ENCODE data around the gene USH2A. TPM values are rescaled to one million over a fixed set of nuclear protein-coding genes. Genes with fewer than 3 reads are reported as not detected.

USH2A gene
- total RNA-seq, 4 donors from 2014 or later = 0.39 TPM; not detected in 3

DNA sequence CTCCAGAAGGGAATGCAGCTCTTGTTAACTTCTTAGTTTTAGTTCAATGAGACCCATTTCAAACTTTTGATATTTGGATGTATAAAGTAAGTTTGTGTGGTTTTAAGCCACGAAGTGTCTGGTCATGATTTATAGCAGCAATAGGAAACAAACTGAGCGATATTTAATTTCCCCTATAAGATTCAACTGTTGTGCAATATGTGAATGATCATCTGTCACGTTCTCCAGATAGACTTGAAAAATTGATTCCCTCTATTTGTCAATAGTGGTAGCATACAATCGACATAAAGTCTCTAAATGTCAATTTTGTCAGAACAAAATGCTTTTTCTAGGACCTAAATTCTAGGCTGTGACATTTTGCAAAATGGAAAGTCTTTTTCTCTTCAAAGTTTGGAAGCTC, 616.0 kb downstream of the USH2A start:
- H3K9me3 ChIP-seq = peaks cover 0 to 24% (median 0%) of the 10 kb centered on the region in 3 donors
- H3K36me3 ChIP-seq = no peaks in the 10 kb centered on the region
- no peak overlapping the region for H3K27ac ChIP-seq
- 72 to 78% methylated on average over 3 to 4 of the region's 4 CpGs for WGBS, 2 donors (ENCODE audit: low coverage in 1 of 2)
- no peaks in the 10 kb centered on the region for H3K4me1 ChIP-seq
- no peak for ATAC-seq
- no peaks in the 10 kb centered on the region for H3K27me3 ChIP-seq
- H3K4me3 ChIP-seq = no peak overlapping the region
- TF ChIP-seq, protein P1, sequence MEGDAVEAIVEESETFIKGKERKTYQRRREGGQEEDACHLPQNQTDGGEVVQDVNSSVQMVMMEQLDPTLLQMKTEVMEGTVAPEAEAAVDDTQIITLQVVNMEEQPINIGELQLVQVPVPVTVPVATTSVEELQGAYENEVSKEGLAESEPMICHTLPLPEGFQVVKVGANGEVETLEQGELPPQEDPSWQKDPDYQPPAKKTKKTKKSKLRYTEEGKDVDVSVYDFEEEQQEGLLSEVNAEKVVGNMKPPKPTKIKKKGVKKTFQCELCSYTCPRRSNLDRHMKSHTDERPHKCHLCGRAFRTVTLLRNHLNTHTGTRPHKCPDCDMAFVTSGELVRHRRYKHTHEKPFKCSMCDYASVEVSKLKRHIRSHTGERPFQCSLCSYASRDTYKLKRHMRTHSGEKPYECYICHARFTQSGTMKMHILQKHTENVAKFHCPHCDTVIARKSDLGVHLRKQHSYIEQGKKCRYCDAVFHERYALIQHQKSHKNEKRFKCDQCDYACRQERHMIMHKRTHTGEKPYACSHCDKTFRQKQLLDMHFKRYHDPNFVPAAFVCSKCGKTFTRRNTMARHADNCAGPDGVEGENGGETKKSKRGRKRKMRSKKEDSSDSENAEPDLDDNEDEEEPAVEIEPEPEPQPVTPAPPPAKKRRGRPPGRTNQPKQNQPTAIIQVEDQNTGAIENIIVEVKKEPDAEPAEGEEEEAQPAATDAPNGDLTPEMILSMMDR (IDR thresholded peaks at IDR 0.05) = no peak
- no peak for TF ChIP-seq POLR2A (IDR thresholded peaks at IDR 0.05)
- TF ChIP-seq EP300 (IDR thresholded peaks at IDR 0.05) = no peak

DNA sequence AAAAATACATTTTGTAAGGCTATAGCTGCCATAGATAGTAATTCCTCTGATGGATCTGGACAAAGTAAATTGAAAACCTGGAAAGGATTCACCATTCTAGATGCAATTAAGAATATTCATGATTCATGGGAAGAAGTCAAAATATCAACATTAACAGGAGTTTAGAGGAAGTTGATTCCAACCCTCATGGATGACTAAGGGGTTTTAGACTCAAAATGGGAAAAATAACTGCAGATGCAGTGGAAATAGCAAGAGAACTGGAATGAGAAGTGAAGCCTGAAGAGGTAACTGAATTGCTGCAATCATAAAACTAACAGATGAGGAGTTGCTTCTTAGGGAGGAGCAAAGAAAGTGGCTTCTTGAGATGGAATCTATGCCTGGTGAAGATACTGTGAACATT, 625.4 kb downstream of the USH2A start:
- no peak overlapping the region for H3K4me3 ChIP-seq
- ATAC-seq = no peak
- H3K27me3 ChIP-seq = no peaks in the 10 kb centered on the region
- no peaks in the 10 kb centered on the region for H3K9me3 ChIP-seq
- no peaks in the 10 kb centered on the region for H3K36me3 ChIP-seq
- no peaks in the 10 kb centered on the region for H3K4me1 ChIP-seq
- H3K27ac ChIP-seq = no peak overlapping the region
- no peak for TF ChIP-seq POLR2A (IDR thresholded peaks at IDR 0.05)
- TF ChIP-seq POLR2AphosphoS5 (IDR thresholded peaks at IDR 0.05) = no peak
- TF ChIP-seq EP300 (IDR thresholded peaks at IDR 0.05) = no peak
- TF ChIP-seq, protein P1 (IDR thresholded peaks at IDR 0.05) = no peak

- ATAC-seq = no peak
- no peak overlapping the region for H3K27ac ChIP-seq
- no peak overlapping the region for H3K4me3 ChIP-seq
- 83 to 85% methylated on average over 6 of the region's 6 CpGs for WGBS, 2 donors (ENCODE audit: low coverage in 1 of 2)
- H3K27me3 ChIP-seq = no peaks in the 10 kb centered on the region
- no peaks in the 10 kb centered on the region for H3K36me3 ChIP-seq
- TF ChIP-seq POLR2AphosphoS5 (IDR thresholded peaks at IDR 0.05) = no peak
- H3K4me1 ChIP-seq = no peaks in the 10 kb centered on the region
- no peaks in the 10 kb centered on the region for H3K9me3 ChIP-seq
Observed at GRCh38 chr1:215794156-215794555, 629.1 kb downstream of the USH2A start.

DNA sequence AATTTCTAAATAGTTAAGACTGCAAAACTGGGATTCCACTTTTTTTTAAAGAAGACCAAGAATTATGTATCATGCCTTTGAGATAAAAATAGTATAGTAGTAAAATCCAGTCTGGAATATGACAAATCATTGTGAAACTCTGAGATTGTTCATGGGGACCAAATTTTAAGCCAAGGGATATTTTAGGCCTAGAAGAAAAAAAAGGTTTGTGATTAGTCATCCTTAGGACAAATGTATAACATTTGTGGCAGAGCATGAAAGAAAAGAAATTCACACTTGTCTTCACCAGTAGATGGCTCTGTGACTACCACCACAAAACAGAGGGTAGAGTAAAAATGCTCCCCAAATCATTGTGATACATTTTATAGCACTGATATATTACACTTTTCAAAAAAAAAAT, 630.1 kb downstream of the USH2A start:
- ATAC-seq = no peak
- no peak for TF ChIP-seq POLR2AphosphoS5 (IDR thresholded peaks at IDR 0.05)
- TF ChIP-seq, protein P1 (IDR thresholded peaks at IDR 0.05) = no peak
- TF ChIP-seq POLR2A (IDR thresholded peaks at IDR 0.05) = no peak
- no peak for TF ChIP-seq EP300 (IDR thresholded peaks at IDR 0.05)
- no peak overlapping the region for H3K27ac ChIP-seq
- no peaks in the 10 kb centered on the region for H3K4me1 ChIP-seq
- H3K9me3 ChIP-seq = no peaks in the 10 kb centered on the region
- no peak overlapping the region for H3K4me3 ChIP-seq
- no peaks in the 10 kb centered on the region for H3K36me3 ChIP-seq
- H3K27me3 ChIP-seq = no peaks in the 10 kb centered on the region

DNA sequence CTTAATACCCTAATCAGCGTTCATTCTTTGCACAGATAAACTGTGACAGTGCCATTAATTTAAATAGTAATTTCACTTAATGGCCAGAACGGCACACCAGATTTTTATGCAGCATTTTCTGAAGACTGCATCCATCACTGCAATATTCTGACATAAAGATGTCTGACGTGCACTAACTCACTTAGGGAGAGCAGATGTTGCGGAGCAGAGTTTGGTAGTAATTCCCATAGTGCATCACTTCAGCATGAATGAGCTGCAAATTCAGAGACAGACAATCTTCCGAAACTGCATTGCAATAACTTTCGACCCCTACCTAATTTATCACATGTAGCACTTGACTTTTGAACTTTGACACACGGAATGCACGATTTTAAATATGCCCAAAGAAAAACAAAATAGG, 630.8 kb downstream of the USH2A start:
- Histone ChIP-seq H3K27me3 (no peaks in the 10 kb centered on the region), H3K9me3 (no peaks in the 10 kb centered on the region), H3K36me3 (no peaks in the 10 kb centered on the region), H3K4me3 (no peak overlapping the region), H3K27ac (no peak overlapping the region), H3K4me1 (no peaks in the 10 kb centered on the region)
- no peak for ATAC-seq
- 54 to 59% methylated on average over 8 of the region's 8 CpGs for WGBS, 2 donors (ENCODE audit: low coverage in 1 of 2)
- no peak for TF ChIP-seq EP300 (IDR thresholded peaks at IDR 0.05)

DNA sequence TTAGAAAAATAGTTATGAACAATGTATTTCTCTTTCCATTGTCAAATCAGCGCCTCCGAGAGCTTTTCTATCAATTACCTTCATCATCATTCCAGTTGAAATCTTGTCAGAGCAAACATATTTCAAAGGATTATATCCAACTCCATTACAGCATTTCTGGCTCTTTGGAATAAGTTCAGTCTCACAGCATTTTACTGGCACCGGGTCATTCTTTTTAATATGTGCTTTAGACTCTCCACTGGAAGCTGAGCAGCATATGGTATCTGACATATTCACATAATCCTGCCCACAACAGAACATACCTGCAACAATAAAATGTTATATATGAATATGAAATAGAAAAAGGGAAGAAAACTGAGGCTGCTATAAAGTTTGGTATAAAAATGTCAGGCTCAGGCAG, 633.3 kb downstream of the USH2A start:
- no peak for ATAC-seq
- no peaks in the 10 kb centered on the region for H3K9me3 ChIP-seq
- H3K36me3 ChIP-seq = no peaks in the 10 kb centered on the region
- H3K4me1 ChIP-seq = no peaks in the 10 kb centered on the region
- no peak overlapping the region for H3K27ac ChIP-seq
- WGBS, 2 donors (ENCODE audit: low coverage in 1 of 2) = 66 to 74% methylated on average over 2 to 3 of the region's 3 CpGs
- no peaks in the 10 kb centered on the region for H3K27me3 ChIP-seq
- no peak overlapping the region for H3K4me3 ChIP-seq
- TF ChIP-seq POLR2AphosphoS5 (IDR thresholded peaks at IDR 0.05) = no peak
- TF ChIP-seq, protein P1 (IDR thresholded peaks at IDR 0.05) = no peak
- no peak for TF ChIP-seq POLR2A (IDR thresholded peaks at IDR 0.05)
- TF ChIP-seq EP300 (IDR thresholded peaks at IDR 0.05) = no peak

Measured in gastroesophageal sphincter (tissue), 4 donors.